GM19372 (cell line): ENCODE results near the gene DLG5.

Experiments
- ATAC-seq: cut with Tn5 transposase; IDR thresholded peaks from one replicate; pipeline ENCODE4 v1.9.1; 2021; ENCODE audit warnings: mild to moderate bottlenecking, low read depth, moderate library complexity; ENCODE audit not compliant: unreplicated experiment

DLG5 gene

GRCh38 chr10:77896058-77896457 lies 30.5 kb downstream of the DLG5 start:
- ATAC-seq = no peak

GRCh38 chr10:77894058-77894457 lies 32.5 kb downstream of the DLG5 start:
- no peak for ATAC-seq

GRCh38 chr10:77893386-77893785 lies 33.2 kb downstream of the DLG5 start:
- no peak for ATAC-seq

GRCh38 chr10:77892761-77893160 lies 33.8 kb downstream of the DLG5 start:
- no peak for ATAC-seq

- no peak for ATAC-seq
Measured at GRCh38 chr10:77892021-77892739, 34.4 kb downstream of the DLG5 start.

- no peak for ATAC-seq
Measured at GRCh38 chr10:77890097-77890496, 36.5 kb downstream of the DLG5 start.

GRCh38 chr10:77889277-77889903 lies 37.2 kb downstream of the DLG5 start:
- ATAC-seq = no peak

- no peak for ATAC-seq
Measured at GRCh38 chr10:77888356-77888703, 38.2 kb downstream of the DLG5 start.

- ATAC-seq = no peak
Measured at GRCh38 chr10:77887631-77888355, 38.8 kb downstream of the DLG5 start.

GRCh38 chr10:77886795-77887355 lies 39.7 kb downstream of the DLG5 start:
- ATAC-seq = no peak

GRCh38 chr10:77884181-77884580 lies 42.4 kb downstream of the DLG5 start:
- no peak for ATAC-seq

GRCh38 chr10:77881636-77882035 lies 44.9 kb downstream of the DLG5 start:
- no peak for ATAC-seq

- no peak for ATAC-seq
Measured at GRCh38 chr10:77881222-77881621, 45.3 kb downstream of the DLG5 start.

GRCh38 chr10:77879710-77880109 lies 46.8 kb downstream of the DLG5 start:
- no peak for ATAC-seq

GRCh38 chr10:77879065-77879464 lies 47.5 kb downstream of the DLG5 start:
- ATAC-seq = no peak

GRCh38 chr10:77877441-77878344 lies 48.9 kb downstream of the DLG5 start:
- ATAC-seq = peak; percentile 41

- ATAC-seq = no peak
Measured at GRCh38 chr10:77875730-77876129, 50.8 kb downstream of the DLG5 start.

- no peak for ATAC-seq
Measured at GRCh38 chr10:77874872-77875271, 51.7 kb downstream of the DLG5 start.

- ATAC-seq = peak; percentile 85
Measured at GRCh38 chr10:77873536-77874380, 52.8 kb downstream of the DLG5 start.
